ENCODE results near the gene APOBEC3C.
"Not testable (repeated sequence)": the region's sequence is repeated elsewhere in the genome, so short reads cannot be mapped to it uniquely, and the experiment has no call there.

Gene APOBEC3C

GRCh38 chr22:38984224-38984623 lies 29.8 kb upstream of the APOBEC3C start:
- no peak for DNase-seq

GRCh38 chr22:38984784-38985757 lies 29.0 kb upstream of the APOBEC3C start:
- peak; percentile 84 for DNase-seq

- no peak for DNase-seq
Measured at GRCh38 chr22:38986629-38987028, 27.4 kb upstream of the APOBEC3C start.

DNA sequence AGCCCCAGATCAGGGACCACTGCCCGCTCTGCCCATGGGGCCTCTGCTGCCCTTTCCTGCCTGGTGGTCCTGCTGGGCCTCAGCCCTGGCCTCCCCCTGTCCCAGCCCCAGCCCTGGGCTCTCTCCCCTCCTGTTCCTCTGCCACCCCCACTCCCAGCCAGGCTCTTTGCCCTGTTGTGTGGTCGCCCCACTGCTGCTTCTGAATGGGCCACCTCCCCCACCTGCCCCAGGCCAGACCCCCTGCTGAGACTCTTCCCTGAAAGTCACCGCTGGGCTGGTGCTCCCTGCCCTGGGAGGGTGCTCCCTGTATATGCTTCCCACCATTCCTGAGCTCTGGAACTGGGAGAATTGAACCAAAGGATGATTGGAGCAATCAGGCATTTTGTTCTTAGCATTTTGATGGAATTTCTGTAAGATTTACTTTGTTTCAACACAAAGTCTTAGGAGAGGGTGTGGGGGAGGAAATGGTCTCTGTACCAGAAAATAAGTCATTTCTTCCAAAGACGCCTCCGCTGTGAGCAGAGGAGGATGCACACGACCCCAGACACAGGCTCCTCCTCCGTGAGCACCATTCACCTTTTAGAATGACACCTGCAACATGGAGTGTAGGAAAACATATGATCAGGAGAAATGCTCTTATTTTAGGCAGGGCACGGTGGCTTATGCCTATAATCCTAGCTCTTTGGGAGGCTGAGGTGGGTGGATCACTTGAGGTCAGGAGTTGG lies 26.7 kb upstream of the APOBEC3C start:
- no peak for DNase-seq

GRCh38 chr22:38989466-38989865 lies 24.6 kb upstream of the APOBEC3C start:
- DNase-seq = no peak

- peak; percentile 54 for DNase-seq
Measured at GRCh38 chr22:38992871-38993371, 21.1 kb upstream of the APOBEC3C start.

- DNase-seq = no peak
Measured at GRCh38 chr22:38996105-38996504, 18.0 kb upstream of the APOBEC3C start.

DNA sequence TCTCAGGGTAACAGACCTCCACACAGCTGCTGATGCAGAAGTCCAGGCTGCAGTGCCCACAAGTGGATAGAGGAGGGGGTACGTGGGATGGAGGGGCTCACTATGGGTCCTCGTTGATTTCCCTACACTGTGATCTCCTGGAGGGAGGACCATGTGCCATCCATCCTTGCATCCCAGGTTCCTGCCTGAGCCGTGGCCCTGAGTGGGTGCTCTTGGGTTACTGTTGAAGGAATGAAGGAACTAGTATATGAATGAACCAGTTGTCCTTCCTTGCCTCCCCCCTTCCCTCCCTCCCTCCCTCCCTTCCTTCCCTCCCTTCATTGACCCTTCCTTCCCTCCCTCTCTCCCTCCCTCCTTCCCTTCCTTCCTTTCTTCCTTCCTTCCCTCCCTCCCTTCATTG lies 16.5 kb upstream of the APOBEC3C start:
- no peak for DNase-seq

DNA sequence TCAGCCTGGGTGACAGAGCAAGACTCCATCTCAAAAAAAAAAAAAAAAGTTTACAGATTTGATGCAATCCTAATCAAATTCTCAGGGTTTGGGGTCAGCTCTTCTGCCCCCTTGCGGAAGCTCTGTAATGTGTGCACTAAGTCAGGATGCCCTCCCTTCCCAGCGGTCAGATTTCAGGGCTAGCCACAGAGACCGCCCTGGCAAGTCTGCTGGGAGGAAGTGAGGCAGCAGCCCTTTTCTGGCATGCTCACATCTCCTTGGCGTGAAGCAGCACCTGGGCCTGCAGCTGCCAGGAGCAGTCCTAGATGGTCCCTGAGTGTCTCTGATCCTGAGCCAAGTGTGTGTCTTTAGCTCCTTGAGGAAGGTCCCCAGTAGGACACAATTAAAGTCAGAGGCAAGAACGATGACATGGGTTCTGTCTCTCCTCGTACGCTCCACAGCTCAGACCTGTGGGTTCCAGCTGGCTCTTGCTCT lies 10.9 kb upstream of the APOBEC3C start:
- no peak for DNase-seq

DNA sequence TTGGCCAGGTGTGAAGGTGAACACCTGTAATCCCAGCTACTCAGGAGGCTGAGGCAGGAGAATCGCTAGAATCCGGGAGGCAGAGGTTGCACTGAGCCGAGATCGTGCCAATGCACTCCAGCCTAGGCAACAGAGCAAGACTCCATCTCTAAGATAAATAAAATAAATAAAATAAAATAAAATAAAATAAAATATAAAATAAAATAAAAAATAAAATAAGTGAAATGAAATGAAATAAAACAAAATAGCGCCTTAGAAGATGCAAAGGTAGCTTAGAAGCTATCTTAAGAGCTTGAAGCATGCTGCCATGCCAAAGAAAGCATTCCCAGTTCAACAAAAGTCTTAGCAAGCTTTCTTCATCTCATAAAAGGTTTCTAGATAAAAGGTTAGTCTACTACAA lies 6.9 kb upstream of the APOBEC3C start:
- DNase-seq = no peak

- not testable (repeated sequence) for DNase-seq
Measured at GRCh38 chr22:39008271-39008850, 5.7 kb upstream of the APOBEC3C start.

GRCh38 chr22:39010946-39011345 lies 3.1 kb upstream of the APOBEC3C start:
- no peak for DNase-seq

DNA sequence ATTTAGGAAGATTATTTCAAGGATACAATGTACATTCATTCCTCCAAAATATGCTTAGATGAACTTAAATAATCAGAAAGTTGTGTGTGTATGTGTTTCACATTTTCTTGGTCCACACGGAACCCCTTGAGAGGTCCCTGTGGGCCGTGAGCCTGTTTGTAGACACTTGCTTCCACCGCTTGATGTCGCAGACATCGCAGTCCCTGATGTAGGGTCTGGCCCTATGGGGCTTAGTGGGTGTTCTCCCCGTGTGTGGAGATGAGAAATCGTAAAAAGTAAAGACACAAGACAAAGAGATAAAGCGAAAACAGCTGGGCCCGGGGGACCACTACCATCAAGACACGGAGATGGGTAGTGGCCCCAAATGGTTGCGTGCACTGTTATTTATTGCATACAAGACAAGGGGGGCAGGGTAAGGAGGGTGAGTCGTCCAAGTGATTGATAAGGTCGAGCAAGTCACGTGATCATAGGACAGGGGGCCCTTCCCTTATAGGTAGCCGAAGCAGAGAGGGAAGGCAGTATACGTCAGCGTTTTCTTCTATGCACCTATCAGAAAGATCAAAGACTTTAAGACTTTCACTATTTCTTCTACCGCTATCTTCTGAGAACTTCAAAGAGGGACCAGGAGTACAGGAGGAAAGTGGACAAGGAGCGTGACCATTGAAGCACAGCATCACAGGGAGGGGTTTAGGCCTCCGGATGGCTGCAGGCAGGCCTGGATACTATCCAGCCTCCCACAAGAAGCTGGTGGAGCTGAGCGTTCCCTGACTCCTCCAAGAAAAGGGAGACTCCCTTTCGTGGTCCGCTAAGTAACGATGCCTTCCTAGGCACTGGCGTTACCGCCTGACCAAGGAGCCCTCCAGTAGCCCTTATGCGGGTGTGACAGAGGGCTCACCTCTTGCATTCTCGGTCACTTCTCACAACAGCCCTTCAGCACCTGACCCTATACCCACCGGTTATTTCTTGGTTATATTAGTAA lies 1.2 kb upstream of the APOBEC3C start:
- DNase-seq = no peak

GRCh38 chr22:39013561-39013941 lies 506 bp upstream of the APOBEC3C start:
- DNase-seq = not testable (repeated sequence)

DNA sequence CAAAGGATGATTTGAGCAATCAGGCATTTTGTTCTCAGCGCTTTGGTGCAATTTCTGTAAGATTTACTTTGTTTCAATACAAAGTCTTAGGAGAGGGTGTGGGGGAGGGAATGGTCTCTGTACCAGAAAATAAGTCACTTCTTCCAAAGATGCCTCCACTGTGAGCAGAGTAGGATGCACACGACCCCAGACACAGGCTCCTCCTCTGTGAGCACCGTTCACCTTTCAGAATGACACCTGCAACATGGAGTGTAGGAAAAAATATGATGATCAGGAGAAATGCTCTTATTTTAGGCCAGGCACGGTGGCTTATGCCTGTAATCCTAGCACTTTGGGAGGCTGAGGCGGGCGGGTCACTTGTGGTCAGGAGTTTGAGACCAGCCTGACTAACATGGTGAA lies 665 bp downstream of the APOBEC3C start:
- not testable (repeated sequence) for DNase-seq

DNA sequence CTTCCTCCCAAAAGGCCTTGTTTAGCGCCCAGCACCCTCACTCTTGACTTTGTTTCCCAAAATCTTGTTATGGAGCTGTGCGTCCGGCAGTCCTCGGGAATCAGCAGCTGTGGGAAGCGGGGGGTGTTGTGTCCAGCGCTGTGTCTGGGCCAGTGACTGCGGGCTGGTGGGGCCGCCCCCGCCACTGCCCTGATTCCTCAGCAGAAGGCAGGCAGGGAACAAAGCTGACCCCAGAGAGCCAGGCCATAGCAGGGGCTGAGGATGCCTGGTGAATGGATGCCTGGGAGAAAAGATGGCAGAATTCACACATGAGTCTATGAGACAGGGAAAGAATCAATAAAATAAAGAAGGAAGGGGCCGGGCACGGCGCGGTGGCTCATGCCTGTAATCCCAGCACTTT lies 2.5 kb downstream of the APOBEC3C start:
- DNase-seq = no peak

DNA sequence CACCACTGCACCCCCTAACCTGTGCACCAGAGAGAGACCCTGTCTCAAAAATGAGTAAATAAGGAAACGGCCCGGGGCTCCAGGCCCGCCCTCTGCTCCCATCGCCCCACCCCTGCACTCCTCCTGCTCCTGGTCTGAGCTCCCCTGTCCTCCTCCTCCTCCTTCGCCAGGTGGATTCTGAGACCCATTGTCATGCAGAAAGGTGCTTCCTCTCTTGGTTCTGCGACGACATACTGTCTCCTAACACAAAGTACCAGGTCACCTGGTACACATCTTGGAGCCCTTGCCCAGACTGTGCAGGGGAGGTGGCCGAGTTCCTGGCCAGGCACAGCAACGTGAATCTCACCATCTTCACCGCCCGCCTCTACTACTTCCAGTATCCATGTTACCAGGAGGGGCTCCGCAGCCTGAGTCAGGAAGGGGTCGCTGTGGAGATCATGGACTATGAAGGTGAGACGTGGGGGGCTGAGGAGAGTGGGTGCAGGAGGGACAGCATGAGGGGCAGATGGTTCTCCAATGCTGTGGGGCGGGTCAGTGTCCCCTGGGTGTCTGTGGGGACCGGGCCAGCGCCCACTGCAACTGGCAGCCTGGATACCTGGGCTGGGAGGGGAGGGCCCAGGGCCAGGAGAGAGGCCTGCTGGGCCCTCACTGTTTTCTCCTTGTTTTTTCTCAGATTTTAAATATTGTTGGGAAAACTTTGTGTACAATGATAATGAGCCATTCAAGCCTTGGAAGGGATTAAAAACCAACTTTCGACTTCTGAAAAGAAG lies 3.7 kb downstream of the APOBEC3C start:
- DNase-seq = no peak

DNA sequence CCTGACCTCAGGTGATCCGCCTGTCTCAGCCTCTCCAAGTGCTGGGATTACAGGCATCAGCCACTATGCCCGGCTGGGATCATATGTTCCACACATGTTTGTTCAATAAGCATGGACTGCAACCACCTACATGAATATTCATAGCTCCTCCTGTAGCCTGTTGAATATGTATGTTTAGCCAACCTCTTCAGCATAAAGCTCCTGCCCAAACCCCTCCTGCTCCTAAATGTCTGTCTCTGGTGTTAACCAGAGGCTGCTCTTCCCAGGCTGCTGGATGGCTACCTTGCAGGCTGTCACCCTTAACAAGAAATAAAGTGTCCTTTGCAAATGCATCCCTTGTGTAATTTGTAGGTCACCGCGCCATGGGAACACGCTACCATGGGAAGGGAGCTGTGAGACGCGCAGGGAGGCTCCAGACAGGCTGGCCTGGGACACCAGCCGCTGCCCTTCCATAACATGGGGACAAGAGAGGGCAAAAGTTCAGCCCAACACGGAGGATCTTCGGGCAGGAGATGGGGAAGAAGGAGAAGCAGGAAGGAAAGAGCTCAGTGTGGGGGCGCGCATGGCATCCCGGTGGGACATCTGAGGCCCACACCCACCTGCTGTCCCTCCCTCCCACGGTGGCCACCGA lies 6.1 kb downstream of the APOBEC3C start:
- DNase-seq = not testable (repeated sequence)

- DNase-seq = no peak
Measured at GRCh38 chr22:39021552-39022250, 7.6 kb downstream of the APOBEC3C start.

All from NCI-H345 (cell line).